ENCODE data around the gene CD300H.

Gene CD300H

DNA sequence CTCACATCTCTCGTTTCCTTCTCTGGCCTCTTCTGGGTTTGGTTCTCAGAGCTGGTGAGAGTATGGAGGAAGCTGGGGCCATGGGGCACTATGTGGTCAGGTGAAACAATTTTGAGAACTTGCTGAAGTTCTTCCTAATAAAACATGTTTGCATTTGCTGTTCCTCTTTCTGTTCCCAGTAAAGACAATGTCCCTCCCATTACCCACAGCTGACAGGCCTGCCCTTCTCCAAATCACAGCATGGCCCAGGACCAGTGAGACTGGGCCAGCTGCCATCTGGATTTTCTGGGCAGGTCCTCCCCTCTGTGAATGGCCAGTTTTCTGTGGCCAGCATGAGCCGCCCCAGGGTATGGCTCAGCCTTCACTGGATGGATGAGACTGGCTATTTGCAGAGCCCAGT is at the start of gene CD300H:
Gene CD300H, minus strand, starts transcription at position 113 of the 400 bp plus-strand sequence.
- no peak for DNase-seq

DNA sequence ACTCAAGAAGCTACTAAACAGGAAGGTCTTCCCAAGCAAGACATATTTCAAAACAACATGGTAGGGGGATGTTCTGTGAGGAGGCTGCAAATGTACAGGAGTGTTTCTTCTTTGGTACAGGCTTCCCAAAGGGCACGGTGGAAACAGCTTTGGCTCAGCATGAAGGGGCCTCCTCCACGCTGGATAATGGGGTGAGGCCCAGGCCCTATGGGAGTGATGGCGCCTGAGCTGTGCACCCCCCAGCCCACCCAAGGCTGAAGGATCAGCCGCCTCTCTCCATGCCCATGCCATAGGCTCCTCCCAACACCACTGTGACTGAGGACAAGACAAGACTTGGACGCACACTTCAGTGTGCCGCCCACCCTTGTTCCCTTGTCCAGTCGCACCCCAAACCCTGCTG is 49.4 kb upstream of the CD300H start:
- DNase-seq = no peak

DNA sequence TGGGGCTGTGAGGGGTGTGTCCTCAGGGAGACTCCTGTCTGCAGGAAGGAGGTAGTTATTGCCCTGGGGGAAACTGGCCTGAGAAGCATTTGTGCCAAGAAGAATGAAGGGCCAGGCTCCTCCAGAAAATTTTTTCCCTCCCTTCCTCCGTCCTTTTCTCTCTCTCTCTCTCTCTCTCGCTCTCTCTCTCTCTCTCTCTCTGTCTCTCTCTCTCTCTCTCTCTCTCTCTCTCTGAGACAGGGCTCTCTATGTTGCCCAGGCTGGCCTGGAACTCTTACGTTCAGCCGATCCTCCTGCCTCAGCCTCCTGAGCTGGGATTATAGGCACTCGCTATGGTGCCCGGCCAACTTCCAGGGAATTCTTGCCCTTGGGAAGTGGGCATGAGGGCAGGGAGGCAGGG is 44.7 kb upstream of the CD300H start:
- no peak for DNase-seq

DNA sequence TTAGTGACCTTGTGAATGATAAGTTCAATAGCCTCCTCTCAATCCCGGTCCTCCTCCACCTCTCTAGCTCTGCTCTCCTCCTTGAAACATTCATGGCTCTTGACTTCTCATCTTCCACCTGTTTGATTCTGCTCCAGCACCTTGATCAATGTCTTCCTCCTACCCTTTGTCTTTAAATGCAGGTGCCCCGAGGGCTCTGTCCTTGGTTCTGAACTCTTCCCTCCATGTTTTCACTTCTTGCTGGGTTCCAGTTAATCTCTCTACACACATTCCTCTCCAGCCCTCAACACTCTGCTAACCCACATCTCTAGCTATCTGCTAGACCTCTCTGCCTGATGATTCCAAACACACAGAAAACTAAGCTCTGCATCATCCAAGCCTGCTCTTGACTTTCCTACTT is 42.8 kb upstream of the CD300H start:
- peak; percentile 26 to 63 for DNase-seq

DNA sequence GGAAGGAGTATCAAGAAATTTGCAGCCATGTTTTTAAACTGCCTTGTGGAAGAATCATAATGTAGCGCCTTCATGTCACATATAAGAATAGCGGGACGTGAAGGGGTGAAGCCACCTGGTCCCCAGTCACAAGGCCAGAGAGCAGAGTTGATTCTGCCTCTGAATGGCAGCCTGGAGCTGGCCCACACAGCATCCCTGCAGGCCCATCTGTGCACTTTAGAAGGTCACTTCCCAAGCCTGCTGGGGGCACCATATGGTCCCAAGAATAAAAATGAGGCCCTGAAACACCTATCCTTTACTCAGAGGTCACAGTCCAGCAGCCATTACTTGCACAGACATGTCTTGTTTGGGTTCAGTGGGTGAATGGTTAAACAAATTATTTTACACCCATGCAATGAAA is 41.2 kb upstream of the CD300H start:
- DNase-seq = no peak

DNA sequence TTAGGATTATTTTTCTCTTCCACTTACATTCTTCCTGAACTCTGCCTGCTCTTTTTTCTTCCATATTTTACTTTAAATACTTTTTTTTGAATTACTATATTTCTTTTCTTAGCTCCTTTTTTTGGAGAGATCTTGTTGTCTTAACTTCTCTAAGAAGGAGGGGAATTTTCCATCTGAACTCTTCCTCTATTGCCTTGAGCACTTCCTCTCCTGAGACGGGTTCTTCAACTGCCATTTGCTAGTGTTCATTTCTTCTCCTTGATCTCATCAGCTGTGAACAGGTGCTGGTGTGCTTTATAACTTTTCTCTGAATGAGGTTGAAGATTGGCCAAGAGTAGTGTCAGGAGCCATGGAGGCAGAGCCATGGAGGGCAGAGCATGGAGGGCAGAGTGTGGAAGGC is 39.9 kb upstream of the CD300H start:
- peak in 1 of 2 experiments; percentile 54 for DNase-seq

DNA sequence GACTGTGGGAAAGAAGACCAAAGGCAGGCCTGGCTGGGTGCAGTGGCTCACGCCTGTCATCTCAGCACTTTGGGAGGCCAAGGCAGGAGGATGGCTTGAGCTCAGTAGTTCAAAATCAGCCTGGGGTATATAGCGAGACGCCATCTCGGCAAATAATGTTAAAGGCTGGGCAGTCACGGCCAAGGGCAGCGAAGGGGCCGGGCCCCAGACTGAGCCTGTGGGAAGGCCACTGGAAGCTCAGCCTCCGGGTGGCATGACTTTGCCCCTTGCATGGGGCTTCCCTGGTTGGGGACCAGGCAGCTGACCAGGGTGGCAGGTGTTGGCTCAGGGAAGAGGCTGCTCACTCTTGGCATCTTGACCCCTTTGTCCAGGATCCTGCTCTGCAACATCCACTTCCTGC is 38.7 kb upstream of the CD300H start:
- DNase-seq = no peak

DNA sequence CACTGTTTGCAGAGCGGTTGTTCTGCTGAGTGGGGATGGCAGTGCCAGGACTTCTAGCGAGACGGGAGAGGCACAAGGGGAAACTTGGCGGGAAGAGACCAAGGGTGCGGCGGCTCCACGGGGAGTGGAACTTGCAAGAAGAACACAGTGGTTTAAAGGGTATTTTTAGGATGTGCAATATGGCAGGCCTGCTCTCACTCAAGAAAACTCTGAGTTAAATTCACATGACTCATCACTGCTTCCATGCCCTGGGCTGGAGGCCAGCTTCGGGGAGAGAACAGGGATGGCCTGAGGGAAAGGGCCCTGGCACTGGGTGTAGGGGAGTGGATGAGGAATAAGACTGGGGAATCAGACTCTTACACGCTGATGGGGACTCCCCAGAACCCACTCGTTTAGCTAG is 38.1 kb upstream of the CD300H start:
- peak in 1 of 2 experiments; percentile 18 for DNase-seq

DNA sequence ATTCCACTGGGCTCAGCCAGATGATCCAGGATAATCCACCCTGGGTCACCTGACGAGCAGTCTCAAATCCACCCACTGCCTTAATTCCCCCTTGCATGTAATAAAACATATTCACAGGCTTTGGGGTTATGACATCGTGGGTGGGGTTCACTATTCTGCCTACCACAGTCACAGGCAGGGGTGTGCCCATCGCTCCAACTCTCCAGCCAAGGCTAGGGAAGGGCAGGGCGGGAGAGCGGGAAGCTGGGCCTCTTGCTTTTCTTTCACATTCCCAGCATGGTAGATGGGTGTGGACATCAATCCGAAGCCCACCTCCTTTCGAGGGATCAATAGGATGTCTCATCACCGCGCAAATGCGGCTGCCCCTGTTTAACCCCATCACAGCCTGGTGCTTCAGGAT is 37.5 kb upstream of the CD300H start:
- DNase-seq = no peak

DNA sequence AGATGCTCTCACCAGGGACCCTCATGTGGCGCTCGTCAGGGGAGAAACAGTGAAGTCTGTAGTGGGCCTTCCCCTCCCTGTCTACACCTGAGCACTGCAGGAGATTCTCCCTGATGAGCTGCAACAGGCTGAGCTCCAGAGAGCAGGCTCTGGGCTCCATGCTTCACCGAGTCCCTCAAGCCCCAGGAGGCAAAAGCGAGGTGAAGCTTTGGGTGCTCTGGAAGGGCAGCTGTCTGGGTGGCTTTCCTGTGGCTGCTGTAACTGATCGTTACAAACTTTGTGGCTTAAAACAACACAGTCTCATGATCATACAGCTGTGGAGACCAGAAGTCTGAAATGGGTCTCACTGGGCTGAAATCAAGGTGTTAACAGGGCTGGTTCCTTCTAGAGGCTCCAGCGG is 36.9 kb upstream of the CD300H start:
- DNase-seq = peak in 1 of 2 experiments; percentile 19

DNA sequence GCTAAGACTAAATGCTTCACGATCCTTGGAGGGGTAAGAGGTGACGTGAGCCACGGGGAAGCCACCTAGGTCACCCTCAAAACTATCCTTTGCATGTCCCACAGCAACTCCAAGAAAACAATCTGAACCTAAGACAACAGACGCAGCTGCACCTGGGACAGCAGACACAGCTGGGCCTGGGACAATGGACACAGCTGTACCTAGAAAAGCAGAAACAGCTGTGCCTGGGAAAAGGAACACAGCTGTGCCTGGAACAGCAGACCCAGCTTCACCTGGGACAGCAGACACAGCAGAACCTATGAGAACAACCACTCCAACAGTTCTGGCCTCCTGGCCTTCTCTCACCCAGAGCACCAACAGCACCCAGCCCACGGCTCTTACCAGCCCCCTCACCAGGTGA is 36.4 kb upstream of the CD300H start:
- no peak for DNase-seq

DNA sequence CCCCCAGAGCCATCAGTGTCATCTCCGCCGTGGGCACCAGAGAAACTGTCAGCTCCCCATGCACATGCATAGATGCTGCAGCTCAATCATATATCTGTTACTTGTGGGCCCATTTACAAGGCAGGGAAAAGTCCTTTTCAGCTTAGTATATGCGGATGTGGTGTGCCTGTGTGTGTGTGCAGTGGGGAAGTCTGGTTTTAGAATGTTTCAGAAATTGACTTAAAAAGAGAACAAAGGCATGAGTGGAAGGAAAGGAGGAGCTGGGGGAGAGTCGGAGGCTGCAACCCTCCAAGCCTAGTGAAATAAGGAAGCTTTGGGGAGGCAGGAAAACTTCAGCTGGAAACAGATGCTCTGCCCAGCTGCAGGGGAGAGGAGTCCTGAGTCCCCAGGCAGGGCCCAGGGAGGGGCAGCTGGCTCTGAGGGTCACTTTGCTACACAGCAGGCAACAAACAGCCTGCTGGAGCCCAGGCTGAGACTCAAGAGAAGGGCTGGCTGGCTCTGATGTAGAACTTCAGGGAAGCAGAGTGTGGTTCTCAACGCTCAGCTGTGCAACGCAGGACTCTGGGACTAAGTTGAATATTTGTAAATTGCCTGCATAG is 35.8 kb upstream of the CD300H start:
- peak; percentile 97 to 98 for DNase-seq

DNA sequence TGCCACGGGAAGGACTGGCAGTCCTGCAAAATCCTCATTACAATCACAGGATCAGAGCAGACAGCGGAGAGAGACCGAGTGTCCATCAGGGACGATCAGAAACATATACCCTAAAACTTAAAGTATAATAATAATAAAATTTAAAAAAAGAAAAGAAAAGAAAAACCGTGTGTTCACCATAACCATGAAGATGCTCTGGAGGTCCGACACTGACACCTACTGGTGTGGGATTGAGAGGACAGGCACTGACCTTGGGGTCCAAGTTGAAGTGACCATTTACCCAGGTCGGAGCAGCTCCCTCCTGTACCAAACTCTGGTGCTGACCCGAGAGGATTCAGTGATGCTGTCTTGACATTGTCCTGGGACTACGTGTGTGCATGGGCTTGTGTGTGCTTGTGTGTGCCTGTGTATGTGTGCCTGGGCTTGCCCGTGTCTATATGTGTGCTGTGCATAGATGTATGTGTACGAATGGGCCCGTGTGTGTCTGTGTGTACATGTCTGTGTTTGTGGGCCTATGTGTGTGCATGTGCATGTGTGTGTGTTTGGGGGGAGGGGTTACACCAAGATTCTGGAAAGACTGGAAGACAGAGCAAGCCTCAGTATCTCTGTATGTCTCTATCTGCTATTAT is 34.7 kb upstream of the CD300H start:
- peak; percentile 53 to 64 for DNase-seq

DNA sequence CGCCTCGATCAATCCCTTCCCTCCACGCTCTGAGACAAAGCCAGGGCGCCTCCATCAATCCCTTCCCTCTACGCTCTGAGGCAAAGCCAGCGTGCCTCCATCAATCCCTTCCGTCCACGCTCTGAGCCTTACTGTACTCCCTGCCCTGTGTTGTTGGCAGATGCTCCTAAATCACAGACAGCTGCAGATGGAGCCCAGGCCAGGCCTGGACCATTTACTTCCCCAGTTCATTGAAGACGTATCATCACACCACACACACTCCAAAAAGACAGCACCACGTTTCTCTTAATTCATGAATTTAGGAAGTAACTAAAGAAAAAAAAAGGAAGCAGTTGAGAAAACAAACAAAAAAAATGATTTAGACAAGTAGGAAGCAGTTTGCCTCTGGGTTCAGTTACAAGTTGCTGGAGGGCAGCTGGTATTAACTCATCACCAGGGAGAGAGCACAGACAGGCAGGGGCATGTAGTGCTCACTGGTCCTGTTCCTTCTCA is 32.2 kb upstream of the CD300H start:
- DNase-seq = peak; percentile 80 to 82

DNA sequence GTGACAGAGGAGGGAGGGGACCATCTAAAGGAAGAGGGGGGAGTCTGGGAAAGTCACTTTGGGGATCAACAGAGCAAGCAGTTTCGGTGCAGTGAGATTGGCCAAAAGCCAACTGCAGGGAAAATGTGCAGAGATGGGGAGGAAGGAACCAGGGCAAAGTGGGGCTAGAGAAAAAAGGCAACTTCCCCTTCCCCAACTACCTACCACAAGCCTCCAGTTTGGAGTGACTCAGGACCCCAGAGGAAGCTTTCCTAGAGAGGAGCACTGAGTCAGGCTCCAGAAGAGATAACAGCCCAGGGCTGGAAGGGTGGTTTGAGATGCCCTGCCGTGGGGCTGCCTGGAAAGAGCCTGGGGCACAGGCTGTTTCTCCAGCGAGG is 31.7 kb upstream of the CD300H start:
- DNase-seq = peak; percentile 87 to 88

DNA sequence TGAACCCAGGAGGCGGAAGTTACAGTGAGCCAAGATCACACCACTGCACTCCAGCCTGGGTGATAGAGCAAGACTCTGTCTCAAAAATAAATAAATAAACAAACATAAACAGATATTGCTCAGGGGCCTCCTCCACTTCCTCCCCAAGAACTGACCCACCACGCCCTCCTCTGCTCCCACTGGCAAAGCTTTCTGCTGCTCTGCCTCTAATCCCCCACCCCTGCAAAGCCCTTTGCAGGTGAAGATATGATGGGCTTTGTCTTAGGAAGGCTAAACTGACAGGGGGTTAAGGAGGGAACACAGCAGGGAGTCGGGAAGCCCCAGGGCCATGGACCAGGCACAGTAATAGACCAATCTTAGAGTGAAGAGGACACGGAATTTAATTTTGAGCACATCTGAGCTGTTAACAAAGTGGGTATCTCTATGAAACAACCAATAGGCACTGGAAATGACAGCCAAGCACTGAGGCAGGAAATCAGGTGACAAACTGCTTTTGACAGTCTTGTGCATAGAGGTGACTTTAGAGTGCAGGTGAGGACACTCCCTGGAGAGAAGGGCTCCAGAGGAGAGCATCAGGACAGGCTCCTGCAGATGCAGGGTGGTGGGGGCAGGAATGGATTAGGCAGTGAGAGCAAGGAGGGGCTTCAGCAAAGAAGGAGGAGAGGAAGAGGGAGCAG is 31.2 kb upstream of the CD300H start:
- DNase-seq = no peak

DNA sequence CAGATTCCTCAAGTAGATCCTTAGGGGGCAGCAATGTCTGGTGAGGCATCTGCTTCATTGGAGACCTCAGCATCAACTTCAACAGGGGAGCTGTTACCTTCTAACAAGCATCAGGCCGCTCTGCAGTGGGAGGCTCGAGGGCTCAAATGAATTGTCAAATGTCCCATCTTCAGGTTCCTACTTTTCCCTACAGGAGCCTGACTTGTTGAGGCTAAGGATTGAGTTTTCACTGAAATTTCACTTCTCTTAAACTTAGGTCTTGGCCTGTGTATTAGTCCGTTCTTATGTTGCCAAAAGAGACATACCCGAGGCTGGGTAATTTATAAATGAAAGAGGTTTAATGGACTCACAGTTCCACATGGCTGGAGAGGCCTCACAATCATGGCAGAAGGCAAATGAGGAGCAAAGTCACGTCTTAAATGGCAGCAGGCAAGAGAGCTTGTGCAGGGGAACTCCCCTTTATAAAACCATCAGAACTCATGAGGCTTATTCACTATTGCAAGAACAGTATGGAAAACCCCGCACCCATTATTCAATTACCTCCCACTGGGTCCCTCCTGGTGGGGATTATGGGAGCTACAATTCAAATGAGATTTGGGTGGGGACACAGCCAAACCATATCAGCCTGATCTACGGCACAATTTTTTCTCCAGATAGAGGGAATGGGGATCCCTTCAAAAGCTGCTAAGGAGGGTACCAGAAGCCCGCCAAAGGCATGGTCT is 29.9 kb upstream of the CD300H start:
- no peak for DNase-seq

DNA sequence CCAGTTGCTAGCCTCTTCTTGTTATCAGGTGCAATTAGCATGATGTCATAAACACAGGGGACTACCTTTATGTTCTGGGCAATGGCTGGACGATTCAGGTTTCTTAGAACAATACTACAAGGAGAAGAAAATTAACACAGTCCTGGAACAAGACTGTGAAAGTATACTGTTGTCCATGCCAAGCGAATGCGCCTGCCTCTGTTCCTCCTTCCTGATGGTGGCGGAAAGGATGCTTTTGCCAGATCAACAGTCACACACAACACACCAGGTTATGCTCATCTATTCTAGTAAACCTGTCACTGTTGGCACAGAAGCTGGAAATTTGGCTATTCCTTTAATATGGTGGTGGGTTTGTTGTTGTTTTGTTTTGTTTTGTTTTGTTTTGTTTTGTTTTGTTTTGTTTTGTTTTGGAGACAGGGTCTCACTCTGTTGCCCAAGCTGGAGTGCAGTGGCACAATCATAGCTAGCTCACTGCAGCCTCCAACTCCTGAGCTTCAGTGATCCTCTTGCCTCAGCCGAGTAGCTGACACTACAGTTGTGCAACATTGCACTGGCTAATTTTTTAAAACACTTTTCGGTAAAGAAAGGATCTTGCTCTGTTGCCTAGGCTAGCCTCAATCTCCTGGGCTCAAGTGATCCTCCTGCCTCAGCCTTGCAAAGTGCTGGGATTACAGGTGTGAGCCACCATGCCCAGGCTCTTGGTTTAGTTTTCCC is 27.9 kb upstream of the CD300H start:
- no peak for DNase-seq

DNA sequence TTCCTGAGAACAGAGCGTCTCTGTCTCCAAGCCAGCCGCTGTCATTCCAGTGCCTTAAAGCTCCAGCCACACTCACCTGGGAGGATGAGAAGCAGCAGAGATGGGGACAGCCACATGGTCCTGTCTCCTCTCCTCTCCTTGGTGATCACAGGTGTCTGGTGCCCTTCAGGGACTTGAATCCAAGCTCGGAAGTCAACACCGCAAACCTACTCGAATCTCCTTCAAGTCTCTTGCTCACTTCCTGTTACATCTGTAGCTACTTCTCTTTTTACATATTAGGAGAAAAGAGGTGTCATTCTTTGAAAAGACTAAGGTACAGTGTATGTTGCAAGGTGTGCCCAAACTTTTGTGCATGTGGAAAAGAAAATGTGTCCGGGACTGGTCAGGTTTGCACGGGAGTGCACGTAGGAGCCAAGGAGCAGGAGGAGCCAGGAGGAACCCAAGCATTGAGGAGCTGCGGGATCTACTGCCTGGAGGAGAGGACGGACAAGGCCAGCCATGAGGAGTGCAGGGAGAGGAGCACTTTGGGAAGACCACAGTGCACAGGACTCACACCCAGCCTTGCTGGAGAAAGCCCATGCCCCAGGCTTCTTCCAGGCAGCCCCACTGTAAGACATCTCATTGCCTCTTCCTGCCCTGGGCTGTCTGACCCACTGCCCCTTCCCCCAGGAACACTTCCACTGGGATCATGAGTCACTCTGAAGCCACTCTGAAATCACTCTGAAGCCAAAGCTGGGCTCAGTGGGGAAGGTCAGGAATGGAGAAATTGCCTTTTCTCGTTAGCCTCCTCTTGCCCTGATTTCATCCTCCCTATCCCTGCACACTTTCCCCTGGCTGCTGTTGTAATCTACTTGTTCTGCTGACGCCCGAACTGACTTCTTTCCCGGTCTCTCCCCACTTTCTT is 25.0 kb upstream of the CD300H start, which contains the start of gene CD300LD:
Gene CD300LD, minus strand, starts transcription at position 197 of the 904 bp plus-strand sequence. Its CDS starts 81 bp downstream, at position 116.
- peak; percentile 82 to 85 for DNase-seq

DNA sequence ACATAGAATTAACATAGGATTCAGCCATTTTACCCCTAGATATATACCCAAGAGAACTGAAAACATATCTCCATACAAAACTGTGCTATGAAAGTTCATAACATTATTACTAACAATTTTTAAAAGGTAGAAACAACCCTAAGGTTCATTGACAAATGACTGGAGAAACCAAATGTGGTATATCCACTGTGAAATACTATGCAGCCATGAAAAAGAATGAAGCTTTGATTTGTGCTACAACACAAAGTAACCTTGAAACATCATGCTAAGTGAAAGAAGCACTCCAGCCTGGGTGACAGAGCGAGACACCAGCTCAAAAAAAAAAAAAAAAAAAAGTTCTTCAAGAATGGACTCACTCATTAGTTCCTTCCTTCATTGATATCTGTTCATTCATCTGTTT is 24.2 kb upstream of the CD300H start:
- no peak for DNase-seq

DNA sequence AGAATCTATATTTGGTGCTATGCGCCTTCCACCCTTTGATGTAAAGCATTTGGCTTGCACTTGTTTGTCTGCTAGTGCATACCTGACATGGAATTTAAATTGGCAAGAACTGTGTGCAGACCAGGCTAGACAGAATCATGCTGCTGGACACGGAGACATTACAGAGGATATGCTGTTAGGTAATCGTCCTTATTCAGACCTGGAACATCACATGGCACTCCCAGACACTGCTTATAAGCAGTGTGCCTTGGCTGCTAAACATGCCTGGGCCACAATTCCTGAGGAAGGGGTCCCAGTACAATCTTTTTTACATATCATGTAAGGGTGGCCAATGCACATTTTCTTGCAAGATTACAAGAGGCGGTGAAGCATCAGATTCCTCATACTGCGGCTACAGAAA is 18.4 kb upstream of the CD300H start:
- no peak for DNase-seq

Data from Kasumi-1 (cell line).